ENCODE measurements around the gene HNRNPH3. TPM values are rescaled to one million over a fixed set of nuclear protein-coding genes. Genes with fewer than 3 reads are reported as not detected.

HNRNPH3 gene
- polyA plus RNA-seq, 1 donor, result 431 TPM

- no peak for DNase-seq
These were observed 3.7 kb upstream of the HNRNPH3 start for GRCh38 chr10:68327889-68328786.

DNA sequence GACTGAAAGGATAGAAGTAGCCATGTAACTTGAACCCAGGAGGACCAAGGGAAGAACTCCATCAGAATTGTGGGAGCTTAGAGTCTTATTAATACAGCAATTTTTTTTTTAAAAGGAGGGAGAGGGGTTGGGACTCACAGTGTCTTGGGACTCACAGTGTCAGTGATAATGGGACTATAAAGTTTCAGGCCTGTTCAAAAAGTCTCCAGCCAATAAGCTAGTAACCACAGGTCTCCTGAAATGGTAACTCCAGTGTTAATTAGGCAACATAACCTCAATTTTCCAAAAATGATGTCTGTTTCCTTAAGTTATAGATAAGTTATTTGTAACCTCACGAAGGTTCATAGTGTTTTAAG is 2.4 kb upstream of the HNRNPH3 start:
- DNase-seq, result no peak

DNA sequence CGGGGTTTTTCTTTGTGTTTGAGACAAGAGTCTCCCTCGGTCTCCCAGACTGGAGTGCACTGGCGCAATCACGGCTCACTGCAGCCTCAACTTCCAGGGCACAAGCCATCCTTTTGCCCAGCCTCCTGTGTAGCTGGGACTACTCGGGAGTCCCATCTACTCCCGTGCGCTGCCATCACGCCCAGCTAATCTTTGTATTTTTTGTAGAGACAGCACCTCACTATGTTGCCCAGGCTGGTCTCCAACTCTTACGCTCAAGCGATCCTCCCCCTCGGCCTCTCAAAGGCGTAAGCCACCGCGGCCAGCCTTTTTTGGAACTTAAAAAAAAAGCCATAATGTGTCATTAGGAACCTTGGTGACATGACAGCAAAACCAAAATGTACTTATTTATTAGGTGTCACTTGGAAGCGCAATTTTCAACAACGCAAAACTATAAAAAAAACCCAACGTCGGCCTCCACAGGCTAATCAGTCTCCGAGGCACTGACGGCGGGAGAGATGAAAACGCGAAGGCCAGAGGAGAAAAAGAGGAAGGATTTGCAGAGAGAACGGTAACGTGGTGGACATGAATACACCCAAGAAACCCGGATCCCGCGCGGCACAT is 911 bp upstream of the HNRNPH3 start:
- no peak for DNase-seq

- DNase-seq, result peak; percentile 88
These were observed 594 bp downstream of the HNRNPH3 start, which contains the start of gene PBLD for GRCh38 chr10:68332259-68333057. Gene PBLD (minus strand): TSS chr10:68332928. CDS start chr10:68306844, 26,084 bp downstream.

- no peak for DNase-seq
These were observed 1.2 kb downstream of the HNRNPH3 start for GRCh38 chr10:68333058-68333395.

DNA sequence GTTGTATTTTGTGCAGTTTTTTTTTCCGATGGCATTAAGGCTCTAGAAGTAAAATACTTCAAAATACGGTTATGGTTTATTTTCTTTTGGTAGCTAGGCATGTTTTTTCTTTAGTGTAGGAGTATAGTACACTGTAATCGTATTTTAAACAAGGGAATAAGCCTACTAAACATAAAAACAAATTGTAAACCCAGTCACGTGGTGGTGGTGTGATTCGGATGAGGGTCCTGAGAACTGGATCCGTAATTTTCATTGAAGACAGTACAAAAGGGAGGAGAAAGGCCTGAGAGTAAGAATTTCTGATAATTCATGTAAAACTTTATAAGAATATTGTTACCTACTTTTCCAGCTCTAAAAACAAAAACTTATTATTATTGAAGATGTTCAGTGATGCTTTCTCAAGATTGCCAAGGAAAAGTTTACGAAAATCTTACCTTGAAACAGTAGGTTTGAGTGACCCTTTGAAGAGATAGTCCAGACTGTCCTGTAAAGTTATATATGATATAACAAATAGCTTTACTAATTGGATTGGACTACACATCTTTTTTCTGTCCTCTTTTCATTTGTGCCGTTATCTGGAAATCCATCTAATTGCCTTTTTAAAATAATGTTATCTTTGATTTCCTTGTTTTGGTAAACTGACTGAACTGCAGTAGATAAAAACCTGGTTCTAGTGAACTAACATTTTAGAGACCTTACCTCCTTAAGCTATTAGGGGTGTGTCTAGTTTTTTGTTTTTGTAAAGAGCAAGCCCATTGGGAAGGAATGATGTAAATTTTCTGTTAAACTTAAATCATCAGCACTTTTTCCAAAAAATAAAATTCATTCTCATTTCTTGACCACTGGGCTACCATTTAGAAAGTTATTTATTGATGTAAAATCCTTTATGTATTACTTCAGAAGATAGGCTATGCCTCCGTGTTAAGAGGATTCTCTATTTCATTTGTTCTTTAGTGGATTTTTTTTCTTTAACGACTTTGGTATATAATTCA is 1.9 kb downstream of the HNRNPH3 start:
- DNase-seq, result peak; percentile 26

GRCh38 chr10:68334672-68335467 is 3.0 kb downstream of the HNRNPH3 start:
- DNase-seq, result no peak

DNA sequence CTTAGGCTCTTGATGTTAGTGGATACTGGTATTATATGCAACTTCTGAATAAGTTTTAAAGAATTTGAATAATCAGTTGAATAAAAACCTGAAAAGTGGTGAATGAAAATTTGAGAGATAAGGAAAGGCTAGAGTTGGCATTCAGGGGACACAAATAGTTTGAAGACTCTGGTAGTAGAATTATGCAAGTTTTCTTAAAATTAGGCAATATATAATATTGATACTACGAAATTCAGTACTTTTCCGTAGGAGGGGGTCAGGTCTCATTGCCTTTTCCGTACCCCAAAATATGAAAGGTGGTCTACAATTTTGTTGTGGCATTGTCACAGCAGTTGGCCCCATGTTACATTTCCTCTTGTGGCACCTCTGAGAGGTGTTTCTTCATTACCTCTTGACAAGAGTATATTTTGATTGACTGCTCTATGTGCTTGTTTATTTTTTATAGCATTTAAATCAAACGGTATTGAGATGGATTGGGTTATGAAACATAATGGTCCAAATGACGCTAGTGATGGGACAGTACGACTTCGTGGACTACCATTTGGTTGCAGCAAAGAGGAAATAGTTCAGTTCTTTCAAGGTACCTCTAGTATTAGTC is 5.0 kb downstream of the HNRNPH3 start:
- DNase-seq, result no peak

DNA sequence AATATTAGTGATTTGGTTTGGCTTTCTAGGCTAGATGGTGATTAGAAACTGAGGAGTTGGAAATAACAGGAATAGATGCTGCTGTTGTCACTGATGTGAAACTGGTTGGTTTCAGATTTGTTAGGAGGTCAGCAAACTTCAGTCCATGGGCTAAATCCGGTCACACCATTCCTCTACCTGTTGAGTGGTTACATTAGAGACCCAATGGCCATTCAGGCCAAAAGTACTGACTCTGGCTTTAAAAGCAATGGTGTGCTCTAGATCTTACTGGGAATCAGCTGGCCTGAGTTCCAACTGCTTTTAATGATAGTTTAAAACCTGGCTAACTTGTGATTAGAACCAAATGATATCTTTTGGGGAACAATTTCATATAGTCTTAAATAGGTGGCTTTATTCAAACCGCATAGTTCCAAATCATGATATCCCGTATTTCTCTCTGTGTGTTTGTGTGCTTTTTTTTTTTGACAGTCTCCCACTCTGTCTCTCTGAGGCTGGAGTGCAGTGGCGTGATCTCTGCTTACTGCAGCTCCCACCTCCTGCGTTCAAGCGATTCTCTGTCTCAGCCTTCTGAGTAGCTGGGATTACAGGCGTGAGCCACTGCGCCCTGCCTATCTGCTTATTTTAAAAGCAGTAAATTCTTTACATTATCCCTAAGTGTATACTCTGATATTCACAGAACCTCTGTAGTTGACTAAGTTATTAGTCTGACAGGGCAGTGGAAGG is 8.7 kb downstream of the HNRNPH3 start:
- no peak for DNase-seq

DNA sequence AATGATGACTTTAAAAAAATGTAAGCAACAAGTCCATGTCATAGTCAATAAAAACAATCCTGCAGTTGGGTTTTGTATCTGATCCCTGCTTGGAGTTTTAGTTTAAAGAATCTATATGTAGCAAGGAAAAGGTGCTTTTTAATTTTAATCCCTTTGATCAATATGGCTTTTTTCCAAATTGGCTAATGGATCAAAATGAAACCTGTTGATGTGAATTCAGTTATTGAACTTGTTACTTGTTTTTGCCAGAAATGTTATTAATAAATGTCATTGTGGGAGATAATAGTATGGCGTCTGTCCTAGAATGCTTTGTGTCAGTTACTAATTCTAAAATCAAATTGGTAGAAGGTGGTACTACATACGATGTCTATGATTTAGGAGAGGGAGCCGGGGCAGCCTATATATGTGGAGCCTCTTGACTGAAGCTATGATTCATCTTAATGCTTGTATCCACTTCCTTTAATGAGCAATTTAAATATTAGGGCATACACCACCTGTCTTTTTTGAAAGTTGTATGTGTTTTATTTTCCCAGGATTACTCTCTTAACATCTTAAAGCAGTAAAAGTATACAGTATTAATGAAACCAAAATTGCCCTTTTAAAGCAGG is 11.1 kb downstream of the HNRNPH3 start:
- no peak for DNase-seq

DNA sequence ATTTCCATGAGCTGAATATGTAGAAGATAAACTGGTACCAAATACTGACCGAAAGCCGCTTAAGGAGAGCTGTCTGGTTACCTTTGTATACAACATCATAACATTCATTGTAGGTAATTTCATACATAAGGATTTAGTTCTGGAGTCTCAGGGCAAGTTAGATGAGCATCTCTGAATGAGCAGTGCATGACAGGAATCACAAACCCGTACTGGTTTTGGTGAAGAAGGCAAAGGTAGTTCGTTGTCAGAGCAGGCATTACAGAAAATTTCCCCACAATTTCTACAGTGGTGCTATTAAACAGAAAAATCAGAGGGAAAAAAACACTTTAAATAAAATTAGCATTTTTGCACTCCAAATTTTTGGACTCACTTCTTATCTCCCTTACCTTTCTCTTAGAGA is 13.8 kb downstream of the HNRNPH3 start:
- DNase-seq, result no peak

DNA sequence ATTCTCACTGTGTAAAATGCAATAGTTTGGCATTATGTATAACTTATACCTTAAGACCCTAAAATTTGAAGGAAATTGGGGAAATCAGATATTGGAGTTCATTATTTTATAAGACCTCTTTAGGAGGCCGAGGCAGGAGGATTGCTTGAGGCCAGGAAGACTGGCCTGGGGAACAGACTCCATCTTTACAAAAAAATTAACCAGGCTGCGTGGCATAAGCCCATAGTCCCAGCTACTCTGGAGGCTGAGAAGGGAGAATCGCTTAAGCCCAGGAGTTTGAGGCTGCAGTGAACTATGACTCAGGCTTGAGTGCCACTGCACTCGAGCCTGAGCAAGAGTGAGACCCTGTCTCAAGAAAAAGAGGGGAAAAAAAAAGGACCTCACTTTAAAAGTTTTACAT is 14.9 kb downstream of the HNRNPH3 start:
- DNase-seq, result no peak

DNA sequence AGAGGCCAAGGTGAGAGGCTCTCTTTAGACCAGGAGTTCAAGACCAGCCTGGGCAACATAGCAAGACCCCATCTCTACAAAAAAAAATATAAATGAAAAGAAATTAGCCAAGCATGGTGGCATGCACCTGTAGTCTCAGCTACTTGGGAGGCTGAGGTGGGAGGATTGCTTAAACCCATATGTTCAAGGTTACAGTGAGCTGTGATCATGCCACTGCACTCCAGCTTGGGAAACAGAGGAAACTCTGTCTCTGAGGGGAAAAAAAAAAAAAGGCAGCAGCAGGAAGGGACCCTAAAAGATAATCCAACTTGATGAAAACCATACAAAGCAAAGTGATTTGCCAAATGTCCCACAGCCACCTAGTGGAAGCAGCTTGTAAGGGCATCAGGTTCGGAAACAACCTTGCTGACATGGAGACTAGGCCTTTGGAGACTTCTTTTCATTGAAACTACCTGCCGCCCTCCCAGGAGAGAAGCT is 16.4 kb downstream of the HNRNPH3 start:
- DNase-seq, result no peak

DNA sequence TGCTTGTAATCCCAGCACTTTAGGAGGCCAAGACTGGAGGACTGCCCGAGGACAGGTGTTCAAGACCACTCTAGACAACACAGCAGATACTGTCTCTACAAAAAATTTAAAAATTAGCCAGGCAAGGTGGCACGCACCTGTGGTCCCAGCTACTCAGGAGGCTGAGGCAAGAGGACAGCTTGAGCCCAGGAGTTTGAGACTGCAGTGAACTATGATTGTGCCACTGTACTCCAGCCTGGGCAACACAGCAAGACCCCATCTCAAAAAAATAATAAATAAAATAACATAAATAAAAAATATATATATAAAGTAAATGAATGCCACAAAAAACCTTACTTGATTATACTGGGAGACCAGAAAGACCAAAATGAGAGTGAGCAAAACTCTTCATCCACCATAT is 21.7 kb downstream of the HNRNPH3 start:
- DNase-seq, result no peak

- no peak for DNase-seq
These were observed 27.3 kb downstream of the HNRNPH3 start for GRCh38 chr10:68359189-68359588.

DNA sequence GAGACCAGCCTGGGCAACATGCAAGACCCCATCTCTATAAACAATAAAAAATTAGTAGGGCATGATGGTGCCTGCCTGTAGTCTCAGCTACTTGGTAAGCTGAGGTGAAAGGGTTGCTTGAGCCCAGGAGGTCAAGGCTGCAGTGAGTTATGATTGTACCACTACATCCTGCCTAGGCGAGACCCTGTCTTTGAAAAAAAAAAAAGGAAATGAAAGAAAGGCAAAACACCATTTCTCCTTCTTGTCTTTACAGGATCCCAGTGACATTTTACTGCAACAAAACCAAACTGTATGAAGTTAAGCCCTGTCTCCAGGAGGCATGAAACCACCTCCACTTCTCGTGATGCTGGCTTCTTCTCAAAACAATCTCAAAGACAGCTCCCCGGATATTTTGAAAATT is 30.7 kb downstream of the HNRNPH3 start:
- DNase-seq, result no peak

DNA sequence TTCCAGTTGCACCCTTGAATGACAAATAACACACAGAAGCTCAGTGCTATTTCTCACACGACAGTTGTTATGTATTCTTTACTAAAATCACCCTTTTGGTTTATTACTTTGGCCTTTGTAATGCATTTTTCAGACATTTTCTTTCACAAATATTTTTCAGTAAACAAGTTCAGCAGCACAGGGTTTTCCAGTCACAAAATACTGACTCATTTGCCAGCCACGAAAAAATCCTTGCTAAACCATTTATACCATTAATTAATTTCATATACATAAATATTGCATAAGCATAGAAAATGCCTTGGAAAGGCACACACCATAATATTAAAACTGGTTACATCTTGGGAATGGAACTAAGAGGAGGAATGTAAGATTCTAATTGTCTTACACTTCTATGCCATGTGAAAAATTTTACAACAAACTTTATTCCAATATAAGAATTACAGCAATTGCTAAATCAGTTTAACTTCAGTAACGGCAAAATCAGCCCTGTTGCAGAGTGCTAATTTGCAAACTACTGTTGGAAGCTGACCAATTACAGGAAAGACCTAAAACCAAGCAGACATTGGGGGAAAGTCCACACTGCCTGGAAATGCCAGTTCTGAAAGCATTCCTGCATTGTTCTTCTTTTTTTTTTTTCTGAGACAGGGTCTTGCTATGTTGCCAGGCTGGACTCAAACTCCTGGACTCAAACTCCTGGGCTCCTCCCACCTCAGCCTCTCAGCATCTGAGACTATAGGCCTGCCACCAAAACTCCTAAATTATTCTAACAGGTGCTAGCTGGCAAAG is 32.4 kb downstream of the HNRNPH3 start:
- no peak for DNase-seq

DNA sequence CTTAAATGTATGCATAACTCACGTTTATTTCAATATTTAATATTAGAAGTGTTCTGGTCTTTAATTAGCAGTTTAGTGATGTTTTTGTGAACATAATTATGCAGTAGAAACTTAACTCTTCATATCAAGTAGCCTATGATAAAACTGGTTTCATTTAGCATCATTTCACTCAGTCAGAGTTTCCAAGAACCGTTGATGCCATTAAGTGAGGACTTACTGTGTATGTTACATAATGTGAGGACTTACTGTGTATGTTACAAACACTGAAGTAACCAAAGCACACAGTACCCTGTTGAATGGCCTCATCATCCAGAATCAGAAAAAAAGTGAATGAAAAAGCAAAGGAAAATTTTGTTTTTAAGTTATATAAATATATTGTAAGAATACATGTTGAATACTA is 33.7 kb downstream of the HNRNPH3 start:
- no peak for DNase-seq

Data from left kidney (tissue), 2 donors.